DND-41 (cell line): ENCODE measurements around the gene CPLANE2.

ENCODE experiments used
- ATAC-seq: fragments of 200-7000 bp; cut with Tn5 transposase; 3 replicates; pipeline ENCODE4 v1.9.1; 2021; ENCODE audit warnings: low read depth; ENCODE audit not compliant: insufficient read depth
- DNase-seq: peaks from one replicate; pipeline ENCODE4 v3.0.0-alpha.2; 2020
- H2AFZ ChIP-seq: 2 replicates; pipeline ENCODE4 v1.6.0; 2012; ENCODE audit warnings: low read depth, low read length
- H3K27ac ChIP-seq: 2 replicates; pipeline ENCODE4 v1.5.1; 2012; ENCODE audit warnings: low read length, inconsistent platforms
- H3K27me3 ChIP-seq: fragments of 200-600 bp; sonication (generic); 2 replicates; pipeline ENCODE4 v1.6.0; 2012; ENCODE audit warnings: low read length, mild to moderate bottlenecking, inconsistent platforms; ENCODE audit not compliant: insufficient read depth, poor library complexity
- H3K36me3 ChIP-seq: 2 replicates; pipeline ENCODE4 v1.5.1; 2012; ENCODE audit warnings: low read length, inconsistent platforms; ENCODE audit not compliant: insufficient read depth
- H3K4me1 ChIP-seq: 2 replicates; pipeline ENCODE4 v1.5.1; 2012; ENCODE audit warnings: mild to moderate bottlenecking, low read length; ENCODE audit not compliant: insufficient read depth
- H3K4me2 ChIP-seq: 2 replicates; pipeline ENCODE4 v1.6.0; 2012; ENCODE audit warnings: mild to moderate bottlenecking, moderate library complexity, low read length, inconsistent platforms; ENCODE audit not compliant: insufficient read depth
- H3K4me3 ChIP-seq, 2 experiments: fragments of 200-600 bp in 1 of 2; shearing (Covaris generic) in 1 of 2; 2 replicates each; pipeline ENCODE4 v1.5.1; 2012 to 2016; ENCODE audit warnings: inconsistent platforms in 2 of 2, low read length in 2 of 2, mild to moderate bottlenecking in 2 of 2, low read depth in 1 of 2, moderate library complexity in 1 of 2
- H3K79me2 ChIP-seq: 2 replicates; pipeline ENCODE4 v1.6.0; 2012; ENCODE audit warnings: low read length, inconsistent platforms; ENCODE audit not compliant: insufficient read depth
- H3K9ac ChIP-seq: 2 replicates; pipeline ENCODE4 v1.6.0; 2012; ENCODE audit warnings: low read depth, mild to moderate bottlenecking, inconsistent platforms, low read length, moderate library complexity
- H3K9me3 ChIP-seq: 2 replicates; pipeline ENCODE4 v1.5.1; 2012; ENCODE audit warnings: low read length, moderate library complexity, mild to moderate bottlenecking, inconsistent platforms; ENCODE audit not compliant: insufficient read depth, severe bottlenecking
- H4K20me1 ChIP-seq: 2 replicates; pipeline ENCODE4 v1.6.0; 2012; ENCODE audit warnings: low read length; ENCODE audit not compliant: insufficient read depth
- CTCF ChIP-seq: IDR thresholded peaks from 2 replicates; pipeline ENCODE4 v1.5.1; 2012; ENCODE audit warnings: borderline replicate concordance, low read length, moderate library complexity, mild to moderate bottlenecking; ENCODE audit not compliant: poor library complexity, severe bottlenecking; ENCODE audit errors: extremely low read depth
- EZH2 ChIP-seq: IDR thresholded peaks from 3 replicates; pipeline ENCODE4 v1.6.1; 2012; ENCODE audit warnings: borderline replicate concordance, low read depth, mild to moderate bottlenecking, moderate library complexity, low read length, inconsistent platforms; ENCODE audit not compliant: severe bottlenecking

CPLANE2 gene

GRCh38 chr1:16244650-16245285 is 7.8 kb upstream of the CPLANE2 start:
- Histone ChIP-seq H3K27me3 (no peaks in the 10 kb centered on the region), H3K9me3 (no peaks in the 10 kb centered on the region), H3K79me2 (no peaks in the 10 kb centered on the region), H3K4me1 (peaks cover 15% of the 10 kb centered on the region), H4K20me1 (no peaks in the 10 kb centered on the region), H3K4me2 (no peak overlapping the region), H3K9ac (no peak overlapping the region), H3K27ac (no peak overlapping the region), H3K4me3 (no peak overlapping the region), H2AFZ (no peak overlapping the region), H3K36me3 (peaks cover 19% of the 10 kb centered on the region)
- DNase-seq = no peak
- TF ChIP-seq EZH2 = no peak
- TF ChIP-seq CTCF = no peak
- no peak for ATAC-seq

GRCh38 chr1:16243936-16244649 is 7.1 kb upstream of the CPLANE2 start:
- H3K4me1 ChIP-seq = peaks cover 15% of the 10 kb centered on the region
- peaks cover 19% of the 10 kb centered on the region for H3K36me3 ChIP-seq
- peak; percentile 81 for DNase-seq
- no peaks in the 10 kb centered on the region for H3K79me2 ChIP-seq
- peak; percentile 83 for ATAC-seq
- no peaks in the 10 kb centered on the region for H3K9me3 ChIP-seq
- no peak overlapping the region; the same call in 1 of the 2 replicates for H3K27ac ChIP-seq
- H3K4me2 ChIP-seq = no peak overlapping the region
- H3K4me3 ChIP-seq = no peak overlapping the region
- no peaks in the 10 kb centered on the region for H4K20me1 ChIP-seq
- H3K9ac ChIP-seq = peak overlapping the region; percentile 23; the same call in 1 of the 2 replicates
- H3K27me3 ChIP-seq = no peaks in the 10 kb centered on the region
- peak overlapping the region; percentile 57 for H2AFZ ChIP-seq
- TF ChIP-seq CTCF = peak; percentile 98
- no peak for TF ChIP-seq EZH2

- Histone ChIP-seq H3K9me3 (no peaks in the 10 kb centered on the region), H3K36me3 (peaks cover 14% of the 10 kb centered on the region), H3K79me2 (no peaks in the 10 kb centered on the region), H3K27ac (no peak overlapping the region), H3K9ac (no peak overlapping the region), H4K20me1 (no peaks in the 10 kb centered on the region), H3K27me3 (no peaks in the 10 kb centered on the region), H3K4me3 (no peak overlapping the region), H3K4me1 (peaks cover 13% of the 10 kb centered on the region), H2AFZ (no peak overlapping the region), H3K4me2 (no peak overlapping the region)
- TF ChIP-seq CTCF = no peak
- TF ChIP-seq EZH2 = no peak
- DNase-seq (no peak), ATAC-seq (no peak)
These were observed 6.2 kb upstream of the CPLANE2 start for GRCh38 chr1:16243215-16243610.
